BJ (cell line): ENCODE data around the gene CD109. TPM values are rescaled to one million over a fixed set of nuclear protein-coding genes. Genes with fewer than 3 reads are reported as not detected.
A peak's percentile ranks its signal among the peaks of the same experiment; 100 is the strongest.

Experiments
- CTCF ChIA-PET: fragments of 350-600 bp; formaldehyde crosslinking; extraction: SDS; loops from one replicate; lab custom pipeline; 2021; ENCODE audit warnings: antibody characterized with exemption, inconsistent platforms; lab: Yijun Ruan, JAX
- POLR2A ChIA-PET: fragments of 300-600 bp; sonication (Branson Sonifier 250); formaldehyde crosslinking; extraction: SDS; loops from one replicate; lab custom pipeline; 2021; ENCODE audit warnings: antibody characterized with exemption; lab: Charles Lee
- DNase-seq: peaks from one replicate; pipeline ENCODE4 v3.0.0-alpha.2; 2011; ENCODE audit warnings: low read depth
- H3K27me3 ChIP-seq: 2 replicates; pipeline ENCODE4 v1.6.0; 2011; ENCODE audit warnings: low read length; ENCODE audit not compliant: control insufficient read depth, insufficient read depth
- H3K36me3 ChIP-seq: 2 replicates; pipeline ENCODE4 v1.5.1; 2011; ENCODE audit warnings: low read length; ENCODE audit not compliant: control insufficient read depth, insufficient read depth
- H3K4me3 ChIP-seq: 2 replicates; pipeline ENCODE4 v1.5.1; 2011; ENCODE audit warnings: low read depth, mild to moderate bottlenecking, control low read depth, low read length
- polyA plus RNA-seq: library from polyadenylated mRNA; depleted of rRNA; stranded (reverse); fragments of >200 nt; gene quantifications from 2 replicates; pipeline ENCODE4 v1.2.3, GENCODE V29; 2011
- TF ChIP-seq, protein P1 (sequence below): IDR thresholded peaks from 2 replicates; pipeline ENCODE4 v1.5.1; 2011; ENCODE audit warnings: low read depth, mild to moderate bottlenecking, control low read depth, inconsistent platforms, low read length, moderate library complexity; ENCODE audit not compliant: insufficient read depth

CD109 gene
- polyA plus RNA-seq, 1 experiment, result 14.7 TPM

DNA sequence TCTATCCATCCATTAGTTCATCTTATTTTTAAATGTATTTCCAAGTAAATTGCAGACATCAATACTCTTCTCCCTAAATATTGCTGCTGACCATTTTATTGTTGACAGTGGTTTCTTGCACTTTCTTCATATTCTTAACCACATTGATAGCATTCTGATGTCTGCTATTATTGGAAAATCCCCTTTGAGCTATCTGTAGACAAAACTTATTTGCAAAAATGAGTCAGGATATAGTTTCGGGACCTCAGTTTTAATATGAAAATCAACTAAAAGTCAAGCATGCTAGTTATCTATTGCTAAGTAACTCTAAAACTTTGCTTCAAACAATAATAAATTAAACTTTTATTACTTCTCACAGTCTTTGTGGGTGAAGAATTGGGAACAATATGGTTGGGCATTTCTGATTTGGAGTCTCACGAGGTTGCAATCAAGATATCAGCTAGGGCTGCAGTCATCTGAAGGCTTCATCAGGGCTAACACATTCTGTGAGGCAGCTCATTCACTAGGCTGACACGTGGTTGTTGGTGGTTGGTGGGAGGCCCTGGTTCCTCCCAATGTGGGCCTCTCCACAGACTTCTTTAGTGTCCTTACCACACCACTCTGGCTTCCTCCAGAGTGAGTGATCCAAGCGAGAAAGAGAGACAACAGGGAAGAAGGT is 32.7 kb downstream of the CD109 start:
- ChIA-PET POLR2A (no interaction called here), CTCF (interaction anchor here (0.6 to 6.3 kb wide), 3 partner anchors 53 to 1480 kb away, joined by 3 to 169 read pairs (median 3); no protein-coding TSS in a partner anchor)
- Histone ChIP-seq H3K4me3 (no peak overlapping the region), H3K27me3 (no peaks in the 10 kb centered on the region), H3K36me3 (no peaks in the 10 kb centered on the region)
- no peak for DNase-seq
- TF ChIP-seq, protein P1, sequence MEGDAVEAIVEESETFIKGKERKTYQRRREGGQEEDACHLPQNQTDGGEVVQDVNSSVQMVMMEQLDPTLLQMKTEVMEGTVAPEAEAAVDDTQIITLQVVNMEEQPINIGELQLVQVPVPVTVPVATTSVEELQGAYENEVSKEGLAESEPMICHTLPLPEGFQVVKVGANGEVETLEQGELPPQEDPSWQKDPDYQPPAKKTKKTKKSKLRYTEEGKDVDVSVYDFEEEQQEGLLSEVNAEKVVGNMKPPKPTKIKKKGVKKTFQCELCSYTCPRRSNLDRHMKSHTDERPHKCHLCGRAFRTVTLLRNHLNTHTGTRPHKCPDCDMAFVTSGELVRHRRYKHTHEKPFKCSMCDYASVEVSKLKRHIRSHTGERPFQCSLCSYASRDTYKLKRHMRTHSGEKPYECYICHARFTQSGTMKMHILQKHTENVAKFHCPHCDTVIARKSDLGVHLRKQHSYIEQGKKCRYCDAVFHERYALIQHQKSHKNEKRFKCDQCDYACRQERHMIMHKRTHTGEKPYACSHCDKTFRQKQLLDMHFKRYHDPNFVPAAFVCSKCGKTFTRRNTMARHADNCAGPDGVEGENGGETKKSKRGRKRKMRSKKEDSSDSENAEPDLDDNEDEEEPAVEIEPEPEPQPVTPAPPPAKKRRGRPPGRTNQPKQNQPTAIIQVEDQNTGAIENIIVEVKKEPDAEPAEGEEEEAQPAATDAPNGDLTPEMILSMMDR, result no peak

DNA sequence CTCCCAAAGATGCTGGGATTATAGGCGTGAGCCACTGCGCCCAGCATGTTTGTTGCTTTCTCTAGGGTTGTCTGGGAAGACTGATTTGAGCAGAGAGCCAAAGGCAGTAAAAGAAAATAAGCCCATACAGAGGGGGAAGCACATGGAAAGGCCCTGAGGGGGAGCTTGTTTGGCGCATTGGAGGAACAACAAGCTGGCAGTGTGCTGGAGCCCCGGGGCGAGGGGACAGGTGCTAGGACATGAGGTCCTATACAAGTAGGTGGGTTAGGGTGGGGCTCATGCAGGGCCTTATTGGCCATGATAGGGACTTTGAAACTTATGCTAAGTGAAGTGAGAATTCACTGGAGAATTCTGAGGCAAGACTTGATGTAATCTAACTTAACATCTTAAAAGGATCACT is 35.3 kb downstream of the CD109 start:
- DNase-seq, result no peak
- ChIA-PET POLR2A (no interaction called here), CTCF (interaction anchor here (0.6 to 6.3 kb wide), 5 partner anchors 9 to 895 kb away, joined by 3 to 169 read pairs (median 11); partner anchors contain the start of gene SLC17A5)
- no peak overlapping the region for H3K4me3 ChIP-seq
- H3K36me3 ChIP-seq, result peaks cover 2% of the 10 kb centered on the region
- no peaks in the 10 kb centered on the region for H3K27me3 ChIP-seq
- TF ChIP-seq, protein P1, result no peak

DNA sequence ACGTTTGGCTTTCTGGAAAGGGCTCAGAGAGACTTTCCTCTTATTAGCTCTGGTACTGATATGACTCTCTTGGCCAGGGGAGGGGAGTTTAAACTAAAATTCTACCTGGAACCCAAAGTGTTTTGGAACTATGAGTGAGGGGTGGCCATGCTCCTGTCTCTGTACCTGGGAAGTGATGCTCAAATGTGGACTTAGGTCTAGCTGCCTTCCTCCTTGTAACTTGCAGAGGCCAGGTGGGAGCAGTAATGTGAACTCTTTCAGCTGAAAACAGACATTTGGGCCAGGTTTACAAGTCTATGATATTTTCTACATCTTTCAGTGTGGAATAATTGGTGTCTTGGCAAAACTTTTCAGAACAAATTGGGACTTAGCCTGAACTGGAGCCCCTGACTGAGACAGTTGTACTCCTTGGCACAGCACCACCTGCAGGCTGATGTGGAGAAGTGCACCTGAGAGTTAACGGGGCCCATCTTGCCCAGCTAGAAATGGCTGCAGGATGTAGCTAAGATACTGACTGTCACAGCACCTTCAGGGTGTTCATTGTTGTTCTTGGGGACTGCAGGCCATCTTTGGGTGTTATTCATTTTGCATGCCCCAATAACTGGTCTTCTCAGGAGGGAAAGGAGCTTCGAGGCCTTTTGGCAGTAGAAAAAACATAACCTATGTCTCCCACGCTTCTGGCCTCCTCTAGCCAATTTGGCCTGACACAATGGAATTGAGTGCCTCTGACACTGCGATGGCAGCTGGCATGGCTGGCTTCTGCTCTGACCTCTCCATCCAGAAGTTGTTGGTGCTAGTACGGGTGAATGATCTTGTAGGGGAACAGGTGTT is 37.1 kb downstream of the CD109 start:
- POLR2A ChIA-PET, result no interaction called here

DNA sequence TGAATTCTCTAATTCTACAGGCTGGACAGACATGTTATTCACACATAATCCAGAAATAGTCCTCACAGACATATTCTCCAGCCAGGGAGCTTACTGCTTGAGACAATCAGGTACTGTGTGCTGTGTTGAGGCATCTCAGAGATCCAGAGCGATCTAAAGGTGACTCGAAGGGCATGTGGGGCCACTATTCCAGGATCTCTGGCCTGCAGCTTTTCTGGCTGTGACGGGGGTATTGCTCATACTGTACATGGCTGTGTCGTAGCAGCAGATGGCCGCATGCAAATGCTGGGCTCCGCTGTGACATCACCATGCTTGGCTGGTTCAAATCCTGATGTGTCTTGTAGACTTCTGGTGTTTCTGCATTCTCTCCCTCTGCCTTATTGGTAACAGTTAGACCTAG is 37.8 kb downstream of the CD109 start:
- ChIA-PET POLR2A (no interaction called here), CTCF (interaction anchor here (0.6 to 6.3 kb wide), 30 partner anchors 9 to 1486 kb away, joined by 3 to 169 read pairs (median 5); partner anchors contain the start of gene SLC17A5)
- Histone ChIP-seq H3K27me3 (no peaks in the 10 kb centered on the region), H3K36me3 (peaks cover 2% of the 10 kb centered on the region), H3K4me3 (no peak overlapping the region)
- no peak for DNase-seq
- TF ChIP-seq, protein P1, result no peak

More for the DNA sequence above, 37.1 kb downstream of the CD109 start:
- TF ChIP-seq, protein P1, result peak; percentile 93
- DNase-seq, result no peak
- H3K4me3 ChIP-seq, result no peak overlapping the region
- H3K36me3 ChIP-seq, result peaks cover 2% of the 10 kb centered on the region
- H3K27me3 ChIP-seq, result no peaks in the 10 kb centered on the region
- CTCF ChIA-PET, result interaction anchor here (0.7 to 6.3 kb wide), 30 partner anchors 9 to 1487 kb away, joined by 3 to 169 read pairs (median 5); partner anchors contain the start of gene SLC17A5
